Colonic mucosa (tissue), 4 donors: ENCODE measurements around the gene ERBIN. TPM values are rescaled to one million over a fixed set of nuclear protein-coding genes. Genes with fewer than 3 reads are reported as not detected.
"Not testable (repeated sequence)": the region's sequence is repeated elsewhere in the genome, so short reads cannot be mapped to it uniquely, and the experiment has no call there.

Experiments
- DNase-seq: peaks from one replicate; pipeline ENCODE4 v3.0.0-alpha.2; 2020
- H3K27ac ChIP-seq: fragments of 200-600 bp; one replicate; pipeline ENCODE4 v1.8.0; 2021
- H3K27me3 ChIP-seq: fragments of 200-600 bp; one replicate; pipeline ENCODE4 v1.8.0; 2021
- H3K36me3 ChIP-seq: fragments of 200-600 bp; one replicate; pipeline ENCODE4 v1.8.0; 2021
- H3K4me1 ChIP-seq: fragments of 200-600 bp; one replicate; pipeline ENCODE4 v1.8.0; 2021; ENCODE audit warnings: mild to moderate bottlenecking
- H3K4me3 ChIP-seq: fragments of 200-600 bp; one replicate; pipeline ENCODE4 v1.8.0; 2021
- H3K9ac ChIP-seq, 2 donors: one replicate each; pipeline ENCODE4 v1.7.0; 2013; ENCODE audit warnings: control low read depth in 2 of 2, low read depth in 2 of 2, low read length in 2 of 2
- H3K9me3 ChIP-seq: fragments of 200-600 bp; one replicate; pipeline ENCODE4 v1.8.0; 2021
- CTCF ChIP-seq: fragments of 200-600 bp; IDR thresholded peaks from one replicate; pipeline ENCODE4 v1.8.0; 2022; ENCODE audit warnings: antibody characterized with exemption, mild to moderate bottlenecking
- intact Hi-C: fragments of 100-400 bp; cut with DNase I; formaldehyde crosslinking; loops from one replicate; pipeline ENCODE4 v1.14.1; 2022
- total RNA-seq, 2 donors: library from RNA; stranded (reverse); fragmentation: NEBNext Ultra II Directional in 1 of 2; extraction: Animal tissue kit (Norgen Biotek cat#: 25700) in 1 of 2; gene quantifications; one replicate each; pipeline ENCODE4 v1.2.1, GENCODE V29; 2021
- donor health status: healthy.
- donor health status: DM: no; HTN: no; CAD: no.
- donor health status: DM: no; HTN: no; CAD: no.

The ERBIN gene
- total RNA-seq, 2 donors from 2014 or later: 69.3 to 110 TPM

GRCh38 chr5:65912311-65912710 is 14.1 kb upstream of the ERBIN start:
- no peak for TF ChIP-seq CTCF
- Histone ChIP-seq H3K9me3 (no peaks in the 10 kb centered on the region), H3K9ac (no peak overlapping the region), H3K4me3 (no peak overlapping the region), H3K4me1 (peaks cover 3% of the 10 kb centered on the region), H3K27me3 (no peaks in the 10 kb centered on the region), H3K36me3 (no peaks in the 10 kb centered on the region), H3K27ac (no peak overlapping the region)
- DNase-seq: no peak
- intact Hi-C loops: no loop called here

- peaks cover 3% of the 10 kb centered on the region for H3K4me1 ChIP-seq
- no peak overlapping the region for H3K9ac ChIP-seq
- no peaks in the 10 kb centered on the region for H3K27me3 ChIP-seq
- intact Hi-C loops: no loop called here
- H3K36me3 ChIP-seq: no peaks in the 10 kb centered on the region
- no peak overlapping the region for H3K27ac ChIP-seq
- TF ChIP-seq CTCF: no peak
- DNase-seq: no peak
- H3K4me3 ChIP-seq: no peak overlapping the region
- no peaks in the 10 kb centered on the region for H3K9me3 ChIP-seq
Observed at GRCh38 chr5:65913519-65913918, 12.9 kb upstream of the ERBIN start.

- Histone ChIP-seq H3K9me3 (no peaks in the 10 kb centered on the region), H3K27me3 (no peaks in the 10 kb centered on the region), H3K9ac (peak overlapping the region in 1 of 2 donors; percentile 28), H3K4me1 (peaks cover 3% of the 10 kb centered on the region), H3K4me3 (no peak overlapping the region), H3K36me3 (no peaks in the 10 kb centered on the region), H3K27ac (peak overlapping the region; percentile 60)
- intact Hi-C loops: no loop called here
- peak; percentile 36 for DNase-seq
- no peak for TF ChIP-seq CTCF
Observed at GRCh38 chr5:65914641-65915196, 11.7 kb upstream of the ERBIN start.

- H3K4me3 ChIP-seq, H3K9ac ChIP-seq, H3K36me3 ChIP-seq, intact Hi-C loops, H3K27me3 ChIP-seq, H3K4me1 ChIP-seq, H3K9me3 ChIP-seq: not testable (repeated sequence)
- peak; percentile 33 for DNase-seq
- H3K27ac ChIP-seq: peak overlapping the region; percentile 60
Observed at GRCh38 chr5:65915661-65916060, 10.7 kb upstream of the ERBIN start.

GRCh38 chr5:65916066-65916465 is 10.3 kb upstream of the ERBIN start:
- Histone ChIP-seq H3K9me3 (no peaks in the 10 kb centered on the region), H3K27ac (peak overlapping the region; percentile 60), H3K27me3 (no peaks in the 10 kb centered on the region), H3K36me3 (no peaks in the 10 kb centered on the region), H3K9ac (no peak overlapping the region), H3K4me1 (peaks cover 3% of the 10 kb centered on the region), H3K4me3 (no peak overlapping the region)
- TF ChIP-seq CTCF: no peak
- intact Hi-C loops: no loop called here
- DNase-seq: no peak

GRCh38 chr5:65916636-65917035 is 9.7 kb upstream of the ERBIN start:
- H3K27me3 ChIP-seq: no peaks in the 10 kb centered on the region
- no peak for TF ChIP-seq CTCF
- H3K36me3 ChIP-seq: no peaks in the 10 kb centered on the region
- H3K4me1 ChIP-seq: peaks cover 3% of the 10 kb centered on the region
- H3K4me3 ChIP-seq: no peak overlapping the region
- intact Hi-C loops: no loop called here
- DNase-seq: no peak
- H3K9me3 ChIP-seq: no peaks in the 10 kb centered on the region
- peak overlapping the region; percentile 60 for H3K27ac ChIP-seq
- no peak overlapping the region for H3K9ac ChIP-seq
